ENCODE measurements around the gene MPZL1.

GRCh38 chr1:167746013-167746672 is 24.4 kb downstream of the MPZL1 start:
- no peak for TF ChIP-seq CTCF (IDR thresholded peaks at IDR 0.05)
- no peak for TF ChIP-seq POLR2A (IDR thresholded peaks at IDR 0.05)

All from testis (tissue), 2 donors.